ENCODE measurements around the gene PPP1R18. TPM values are rescaled to one million over a fixed set of nuclear protein-coding genes. Genes with fewer than 3 reads are reported as not detected.

The PPP1R18 gene
- total and polyA plus RNA-seq, 9 of the 15 experiments (the other 6 are each of a cell fraction or from before 2014, with no cell fraction given) = 12.0 to 99.2 (median 42.6) TPM

DNA sequence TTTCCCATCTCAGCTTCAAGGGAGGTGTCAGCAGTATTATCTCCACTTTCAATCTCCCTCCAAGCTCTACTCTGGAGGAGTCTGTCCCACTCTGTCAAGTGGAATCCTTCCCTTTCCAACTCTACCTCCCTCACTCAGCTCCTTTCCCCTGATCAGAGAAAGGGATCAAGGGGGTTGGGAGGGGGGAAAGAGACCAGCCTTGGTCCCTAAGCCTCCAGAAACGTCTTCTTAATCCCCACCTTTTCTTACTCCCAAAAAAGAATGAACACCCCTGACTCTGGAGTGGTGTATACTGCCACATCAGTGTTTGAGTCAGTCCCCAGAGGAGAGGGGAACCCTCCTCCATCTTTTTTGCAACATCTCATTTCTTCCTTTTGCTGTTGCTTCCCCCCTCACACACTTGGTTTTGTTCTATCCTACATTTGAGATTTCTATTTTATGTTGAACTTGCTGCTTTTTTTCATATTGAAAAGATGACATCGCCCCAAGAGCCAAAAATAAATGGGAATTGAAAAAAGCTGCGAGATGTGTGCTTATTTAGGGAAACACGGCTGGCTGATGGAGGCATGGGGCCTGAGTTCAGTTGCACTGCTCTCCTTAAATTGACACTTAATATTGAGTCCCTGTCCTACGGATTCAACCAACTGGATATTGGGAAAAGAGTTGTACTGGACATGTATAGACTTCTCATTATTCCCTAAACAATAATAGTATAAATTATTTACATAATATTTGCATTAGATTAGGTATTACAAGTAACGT, 38.6 kb upstream of the PPP1R18 start (continued):
- TF ChIP-seq, protein P1, sequence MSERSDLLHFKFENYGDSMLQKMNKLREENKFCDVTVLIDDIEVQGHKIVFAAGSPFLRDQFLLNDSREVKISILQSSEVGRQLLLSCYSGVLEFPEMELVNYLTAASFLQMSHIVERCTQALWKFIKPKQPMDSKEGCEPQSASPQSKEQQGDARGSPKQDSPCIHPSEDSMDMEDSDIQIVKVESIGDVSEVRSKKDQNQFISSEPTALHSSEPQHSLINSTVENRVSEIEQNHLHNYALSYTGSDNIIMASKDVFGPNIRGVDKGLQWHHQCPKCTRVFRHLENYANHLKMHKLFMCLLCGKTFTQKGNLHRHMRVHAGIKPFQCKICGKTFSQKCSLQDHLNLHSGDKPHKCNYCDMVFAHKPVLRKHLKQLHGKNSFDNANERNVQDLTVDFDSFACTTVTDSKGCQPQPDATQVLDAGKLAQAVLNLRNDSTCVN (CRISPR knock-in tag; IDR thresholded peaks at IDR 0.05) = 0 out of 2 replicates have a peak, but pooled peaks have one; percentile 12
- peak; percentile 46; the same call in 1 of the 2 replicates for TF ChIP-seq GATA2 (CRISPR knock-in tag; IDR thresholded peaks at IDR 0.05)
- TF ChIP-seq ZNF695 (CRISPR knock-in tag; IDR thresholded peaks at IDR 0.05) = no peak; the same call in 1 of the 2 replicates
- TF ChIP-seq, protein P2, sequence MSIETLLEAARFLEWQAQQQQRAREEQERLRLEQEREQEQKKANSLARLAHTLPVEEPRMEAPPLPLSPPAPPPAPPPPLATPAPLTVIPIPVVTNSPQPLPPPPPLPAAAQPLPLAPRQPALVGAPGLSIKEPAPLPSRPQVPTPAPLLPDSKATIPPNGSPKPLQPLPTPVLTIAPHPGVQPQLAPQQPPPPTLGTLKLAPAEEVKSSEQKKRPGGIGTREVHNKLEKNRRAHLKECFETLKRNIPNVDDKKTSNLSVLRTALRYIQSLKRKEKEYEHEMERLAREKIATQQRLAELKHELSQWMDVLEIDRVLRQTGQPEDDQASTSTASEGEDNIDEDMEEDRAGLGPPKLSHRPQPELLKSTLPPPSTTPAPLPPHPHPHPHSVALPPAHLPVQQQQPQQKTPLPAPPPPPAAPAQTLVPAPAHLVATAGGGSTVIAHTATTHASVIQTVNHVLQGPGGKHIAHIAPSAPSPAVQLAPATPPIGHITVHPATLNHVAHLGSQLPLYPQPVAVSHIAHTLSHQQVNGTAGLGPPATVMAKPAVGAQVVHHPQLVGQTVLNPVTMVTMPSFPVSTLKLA (conservative IDR thresholded peaks at IDR 0.05) = peak in 1 of 2 experiments; percentile 17; a peak in 1 of 4 replicates
- TF ChIP-seq, protein P3, sequence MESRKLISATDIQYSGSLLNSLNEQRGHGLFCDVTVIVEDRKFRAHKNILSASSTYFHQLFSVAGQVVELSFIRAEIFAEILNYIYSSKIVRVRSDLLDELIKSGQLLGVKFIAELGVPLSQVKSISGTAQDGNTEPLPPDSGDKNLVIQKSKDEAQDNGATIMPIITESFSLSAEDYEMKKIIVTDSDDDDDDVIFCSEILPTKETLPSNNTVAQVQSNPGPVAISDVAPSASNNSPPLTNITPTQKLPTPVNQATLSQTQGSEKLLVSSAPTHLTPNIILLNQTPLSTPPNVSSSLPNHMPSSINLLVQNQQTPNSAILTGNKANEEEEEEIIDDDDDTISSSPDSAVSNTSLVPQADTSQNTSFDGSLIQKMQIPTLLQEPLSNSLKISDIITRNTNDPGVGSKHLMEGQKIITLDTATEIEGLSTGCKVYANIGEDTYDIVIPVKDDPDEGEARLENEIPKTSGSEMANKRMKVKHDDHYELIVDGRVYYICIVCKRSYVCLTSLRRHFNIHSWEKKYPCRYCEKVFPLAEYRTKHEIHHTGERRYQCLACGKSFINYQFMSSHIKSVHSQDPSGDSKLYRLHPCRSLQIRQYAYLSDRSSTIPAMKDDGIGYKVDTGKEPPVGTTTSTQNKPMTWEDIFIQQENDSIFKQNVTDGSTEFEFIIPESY (CRISPR knock-in tag; IDR thresholded peaks at IDR 0.05) = no peak
- TF ChIP-seq SLC30A9 (CRISPR knock-in tag; IDR thresholded peaks at IDR 0.05) = no peak
- TF ChIP-seq ZKSCAN1 (IDR thresholded peaks at IDR 0.05; ENCODE audit: low read depth, low read length) = no peak
- TF ChIP-seq, protein P4, sequence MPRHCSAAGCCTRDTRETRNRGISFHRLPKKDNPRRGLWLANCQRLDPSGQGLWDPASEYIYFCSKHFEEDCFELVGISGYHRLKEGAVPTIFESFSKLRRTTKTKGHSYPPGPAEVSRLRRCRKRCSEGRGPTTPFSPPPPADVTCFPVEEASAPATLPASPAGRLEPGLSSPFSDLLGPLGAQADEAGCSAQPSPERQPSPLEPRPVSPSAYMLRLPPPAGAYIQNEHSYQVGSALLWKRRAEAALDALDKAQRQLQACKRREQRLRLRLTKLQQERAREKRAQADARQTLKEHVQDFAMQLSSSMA (CRISPR knock-in tag; IDR thresholded peaks at IDR 0.05) = no peak
- TF ChIP-seq PCBP1 (IDR thresholded peaks at IDR 0.05; ENCODE audit: low read depth, low read length, poor library complexity, severe bottlenecking) = no peak
- TF ChIP-seq FOXM1 (IDR thresholded peaks at IDR 0.05; ENCODE audit: low read depth) = no peak
- peak; percentile 38; the same call in 1 of the 2 replicates for TF ChIP-seq FOXM1 (CRISPR knock-in tag; IDR thresholded peaks at IDR 0.05; ENCODE audit: low read depth)
- TF ChIP-seq SUPT5H (IDR thresholded peaks at IDR 0.05) = peak; percentile 62
- TF ChIP-seq, protein P5, sequence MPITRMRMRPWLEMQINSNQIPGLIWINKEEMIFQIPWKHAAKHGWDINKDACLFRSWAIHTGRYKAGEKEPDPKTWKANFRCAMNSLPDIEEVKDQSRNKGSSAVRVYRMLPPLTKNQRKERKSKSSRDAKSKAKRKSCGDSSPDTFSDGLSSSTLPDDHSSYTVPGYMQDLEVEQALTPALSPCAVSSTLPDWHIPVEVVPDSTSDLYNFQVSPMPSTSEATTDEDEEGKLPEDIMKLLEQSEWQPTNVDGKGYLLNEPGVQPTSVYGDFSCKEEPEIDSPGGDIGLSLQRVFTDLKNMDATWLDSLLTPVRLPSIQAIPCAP (CRISPR knock-in tag; IDR thresholded peaks at IDR 0.05; ENCODE audit: borderline replicate concordance) = no peak
- TF ChIP-seq FOSL1 (tag; conservative IDR thresholded peaks at IDR 0.05) = 0 out of 2 replicates have a peak, but pooled peaks have one; percentile 45
- 0 out of 2 replicates have a peak, but pooled peaks have one; percentile 36 for TF ChIP-seq SMAD3 (CRISPR knock-in tag; conservative IDR thresholded peaks at IDR 0.05)
- no peak for TF ChIP-seq ZNF79 (CRISPR knock-in tag; IDR thresholded peaks at IDR 0.05; ENCODE audit: low read depth)
- TF ChIP-seq, protein P6, sequence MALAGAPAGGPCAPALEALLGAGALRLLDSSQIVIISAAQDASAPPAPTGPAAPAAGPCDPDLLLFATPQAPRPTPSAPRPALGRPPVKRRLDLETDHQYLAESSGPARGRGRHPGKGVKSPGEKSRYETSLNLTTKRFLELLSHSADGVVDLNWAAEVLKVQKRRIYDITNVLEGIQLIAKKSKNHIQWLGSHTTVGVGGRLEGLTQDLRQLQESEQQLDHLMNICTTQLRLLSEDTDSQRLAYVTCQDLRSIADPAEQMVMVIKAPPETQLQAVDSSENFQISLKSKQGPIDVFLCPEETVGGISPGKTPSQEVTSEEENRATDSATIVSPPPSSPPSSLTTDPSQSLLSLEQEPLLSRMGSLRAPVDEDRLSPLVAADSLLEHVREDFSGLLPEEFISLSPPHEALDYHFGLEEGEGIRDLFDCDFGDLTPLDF (CRISPR knock-in tag; IDR thresholded peaks at IDR 0.05) = 0 out of 2 replicates have a peak, but pooled peaks have one; percentile 24
- peak; percentile 55 for TF ChIP-seq POLR2AphosphoS2 (IDR thresholded peaks at IDR 0.05; ENCODE audit: low read length)
- TF ChIP-seq EWSR1 (IDR thresholded peaks at IDR 0.05; ENCODE audit: borderline replicate concordance, low read depth, partially characterized antibody) = peak; percentile 53
